GM19240 (cell line): ENCODE measurements around the gene CFAP65.

Experiments used
- DNase-seq: peaks from one replicate; pipeline ENCODE4 v3.0.0; 2011; ENCODE audit warnings: low spot score; ENCODE audit not compliant: insufficient read length

Gene CFAP65

DNA sequence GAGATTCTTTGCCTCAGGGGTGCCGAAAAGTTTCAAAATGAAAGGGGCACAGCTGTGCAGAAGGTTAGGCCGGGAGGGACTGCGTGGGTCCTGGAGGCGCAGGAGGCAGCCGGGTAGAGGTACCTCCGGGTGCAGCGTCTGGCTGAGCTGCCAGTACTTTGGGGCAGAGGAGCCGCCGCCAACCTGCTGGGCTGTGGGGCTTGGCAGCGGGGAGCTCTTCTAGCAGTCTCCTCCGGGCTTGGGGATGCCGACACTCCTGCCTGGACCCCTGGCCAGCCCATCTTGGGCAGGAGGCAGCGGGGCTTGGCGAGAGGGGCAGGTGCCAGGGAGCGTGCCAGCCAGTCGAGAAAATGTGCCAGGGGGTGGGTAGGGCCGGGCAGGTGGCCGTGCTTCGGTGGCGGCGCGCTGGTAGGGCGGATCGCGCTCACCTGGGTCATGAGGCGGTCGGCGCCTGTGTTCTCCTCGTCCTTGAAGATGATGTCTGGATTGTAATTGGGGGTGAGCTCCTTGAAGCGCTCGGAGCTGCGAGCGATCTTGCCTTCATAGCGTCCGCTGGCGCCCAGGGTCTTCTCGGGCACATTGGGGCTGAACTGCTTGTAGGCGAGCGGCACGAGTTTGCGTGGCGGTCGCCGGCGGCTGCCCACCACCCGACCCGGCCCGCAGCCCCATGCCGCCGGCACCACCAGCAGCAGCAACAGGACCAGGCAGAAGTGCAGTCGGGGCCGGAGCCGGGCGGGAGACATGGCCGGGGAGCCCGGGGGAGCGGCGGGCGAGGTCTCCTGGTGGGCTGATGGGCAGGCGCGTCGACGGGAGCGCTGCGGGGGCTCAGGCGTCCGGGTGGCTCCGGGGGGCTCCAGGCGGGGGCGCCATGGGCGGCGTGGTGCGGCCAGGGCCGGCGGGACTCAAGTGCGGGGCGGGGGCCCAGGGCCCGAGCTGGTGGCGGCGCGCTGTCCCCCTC lies 18.7 kb upstream of the CFAP65 start:
- no peak for DNase-seq

DNA sequence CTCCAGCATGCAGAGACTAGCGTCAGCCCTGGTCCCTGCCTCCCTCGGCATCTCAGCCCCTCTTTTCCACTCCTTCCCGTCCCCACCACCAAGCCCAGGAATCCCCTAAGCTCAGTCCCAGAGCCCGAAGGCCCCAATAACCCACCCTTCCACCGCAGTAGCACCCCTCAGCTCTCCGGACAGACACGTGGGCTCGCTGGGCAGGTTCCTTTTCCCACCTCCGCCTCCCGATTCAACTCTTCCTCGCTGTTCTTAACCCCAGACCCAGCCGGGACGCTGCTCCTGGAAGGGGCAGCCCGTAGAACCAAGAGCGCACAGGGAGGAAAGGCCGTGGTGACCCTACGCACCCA lies 18.0 kb upstream of the CFAP65 start:
- DNase-seq: no peak

DNA sequence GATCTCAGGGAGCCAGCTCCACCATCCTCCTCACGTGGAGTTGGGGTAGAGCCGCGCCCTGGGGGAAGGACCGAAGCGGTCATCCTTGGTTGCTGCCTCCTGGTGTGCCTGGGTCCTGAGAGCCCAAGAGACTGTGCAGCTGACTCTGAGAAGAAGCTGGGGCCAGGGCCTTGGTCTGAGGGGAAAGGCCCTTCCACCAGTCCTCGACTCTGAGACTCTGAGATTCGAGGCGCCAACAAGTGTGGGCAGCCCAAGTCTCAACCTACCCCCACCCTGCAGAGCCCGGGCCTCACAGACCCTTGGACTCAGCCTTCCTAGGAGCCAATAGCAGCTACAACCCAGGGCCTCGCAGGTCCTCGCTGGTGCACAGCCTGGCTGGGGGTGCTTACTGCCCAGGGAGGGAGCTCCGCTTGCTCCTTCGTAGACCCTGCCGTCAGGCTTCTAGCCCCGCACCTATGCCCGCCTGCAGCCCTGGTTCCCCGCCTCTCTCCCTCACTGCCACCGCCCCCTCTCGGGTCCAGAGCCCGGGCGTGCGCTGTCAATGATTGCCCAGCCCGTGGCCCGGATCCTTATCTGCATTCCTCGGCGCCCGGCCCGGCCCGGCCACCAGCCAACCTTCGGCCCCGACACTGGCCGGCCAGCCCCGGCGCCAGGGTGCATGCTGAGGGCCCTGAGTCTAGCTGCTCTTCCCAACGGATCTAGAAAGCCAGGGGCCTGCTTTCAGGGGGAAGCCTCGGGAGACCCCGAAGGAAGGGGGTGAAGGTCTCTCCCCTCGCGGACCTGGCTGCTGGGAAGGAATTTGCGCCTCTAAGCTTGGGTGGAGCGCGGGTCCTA lies 17.4 kb upstream of the CFAP65 start:
- DNase-seq: no peak

DNA sequence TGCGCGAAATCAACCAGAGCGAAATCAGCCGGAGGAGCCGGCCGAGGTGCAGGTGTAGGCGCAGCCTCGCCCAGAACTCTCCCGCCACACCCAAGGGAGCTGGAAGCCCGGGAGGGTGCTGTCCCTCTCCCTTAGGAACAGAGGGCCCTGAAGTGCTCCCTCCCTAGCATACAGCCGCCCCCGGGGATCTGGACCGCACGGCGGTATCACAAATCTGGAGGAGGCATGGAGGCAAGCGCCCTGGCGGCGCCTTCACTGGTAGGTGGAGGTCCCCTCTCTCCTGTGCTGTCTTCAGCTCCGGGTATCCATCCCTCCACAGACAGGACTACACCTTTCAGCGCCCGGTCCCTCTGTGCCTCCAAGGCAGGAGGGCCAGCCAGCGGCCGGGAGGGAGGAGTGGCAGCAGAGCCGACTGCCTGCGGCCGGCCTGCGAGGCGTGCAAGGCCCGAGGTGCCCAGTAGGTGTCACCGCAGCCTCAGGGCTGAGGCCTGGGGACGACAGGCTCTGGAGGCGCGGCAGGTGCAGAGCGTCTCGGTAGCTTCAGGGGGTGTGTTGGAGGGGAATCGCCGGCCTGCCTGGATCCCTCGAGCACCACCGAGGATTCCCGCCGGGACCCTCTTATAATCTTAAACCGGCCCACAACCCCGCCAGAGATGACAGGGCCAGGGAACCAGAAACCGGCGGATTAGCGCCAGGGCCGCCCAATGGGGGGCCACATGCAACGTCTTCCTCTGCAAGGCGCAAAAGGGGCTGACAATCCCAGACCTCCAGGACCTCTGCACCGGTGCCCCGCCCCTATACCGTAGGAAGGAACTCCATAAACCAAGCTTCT lies 16.6 kb upstream of the CFAP65 start:
- DNase-seq: peak; percentile 83

DNA sequence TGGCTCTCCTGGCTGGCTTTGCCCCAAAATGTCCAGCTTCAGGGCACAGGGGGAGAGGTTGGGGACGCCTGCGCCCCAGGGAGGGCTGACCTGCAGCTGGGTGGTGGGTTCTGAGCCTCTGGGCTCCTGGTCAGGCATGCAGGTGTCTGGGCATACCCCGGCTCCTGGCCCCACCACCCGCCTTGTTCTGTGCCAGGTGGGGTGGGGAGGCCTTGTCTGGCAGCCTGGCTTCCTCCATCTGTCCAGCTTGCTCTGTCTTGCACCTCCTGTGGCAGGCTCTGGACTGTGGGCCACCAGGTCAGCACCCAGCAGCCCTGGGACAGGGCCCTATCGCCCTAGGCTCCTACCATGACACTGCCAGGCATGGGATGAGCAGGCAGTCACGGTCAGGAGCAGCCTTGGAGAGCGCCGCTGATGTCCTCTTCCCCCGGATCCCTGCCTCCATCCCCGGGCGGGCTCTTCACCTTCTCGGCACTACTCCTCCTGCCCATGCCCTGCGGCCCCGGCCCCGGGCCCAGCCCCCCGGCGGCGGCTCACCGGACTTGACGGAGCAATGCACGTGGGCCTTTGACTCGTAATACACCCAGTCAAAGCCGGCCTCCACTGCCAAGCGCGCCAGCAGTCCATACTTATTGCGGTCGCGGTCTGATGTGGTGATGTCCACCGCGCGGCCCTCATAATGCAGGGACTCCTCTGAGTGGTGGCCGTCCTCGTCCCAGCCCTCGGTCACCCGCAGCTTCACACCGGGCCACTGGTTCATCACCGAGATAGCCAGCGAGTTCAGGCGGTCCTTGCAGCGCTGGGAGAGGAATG lies 15.8 kb upstream of the CFAP65 start:
- DNase-seq: no peak

DNA sequence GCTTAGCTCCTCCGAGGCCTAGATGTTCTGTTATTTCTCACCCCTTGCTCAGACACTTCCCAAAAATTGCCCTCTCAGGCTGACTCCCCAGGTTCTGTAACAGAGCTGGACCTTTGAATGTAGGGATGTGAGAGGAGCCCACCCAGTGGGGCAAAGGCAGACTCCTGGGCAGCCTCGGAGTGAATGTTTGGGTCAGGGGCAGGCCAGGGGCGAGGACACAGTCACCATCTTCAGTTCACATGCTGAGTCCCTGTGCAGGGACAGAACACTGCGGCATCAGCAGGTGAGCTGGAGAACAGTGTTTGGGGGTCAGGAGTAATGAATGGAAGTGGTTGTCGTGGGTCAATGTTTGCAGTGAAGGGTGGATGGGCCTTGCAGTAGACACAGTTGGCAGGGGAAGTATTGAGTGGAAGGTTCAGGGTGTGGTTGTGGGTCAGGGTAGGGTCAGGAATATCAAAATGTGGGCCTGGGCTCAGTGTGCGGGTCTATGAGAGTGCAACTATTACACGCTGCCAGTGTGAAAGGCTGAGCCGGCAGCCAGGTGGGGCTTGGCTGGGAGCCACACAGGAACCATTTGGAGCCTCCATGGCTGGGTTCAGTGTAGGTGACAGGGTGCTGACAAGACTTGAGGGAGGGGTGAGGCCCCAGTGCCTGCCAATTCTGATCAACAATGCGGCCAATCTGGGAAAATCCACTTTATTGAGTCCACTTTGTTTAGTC lies 15.0 kb upstream of the CFAP65 start:
- DNase-seq: no peak

DNA sequence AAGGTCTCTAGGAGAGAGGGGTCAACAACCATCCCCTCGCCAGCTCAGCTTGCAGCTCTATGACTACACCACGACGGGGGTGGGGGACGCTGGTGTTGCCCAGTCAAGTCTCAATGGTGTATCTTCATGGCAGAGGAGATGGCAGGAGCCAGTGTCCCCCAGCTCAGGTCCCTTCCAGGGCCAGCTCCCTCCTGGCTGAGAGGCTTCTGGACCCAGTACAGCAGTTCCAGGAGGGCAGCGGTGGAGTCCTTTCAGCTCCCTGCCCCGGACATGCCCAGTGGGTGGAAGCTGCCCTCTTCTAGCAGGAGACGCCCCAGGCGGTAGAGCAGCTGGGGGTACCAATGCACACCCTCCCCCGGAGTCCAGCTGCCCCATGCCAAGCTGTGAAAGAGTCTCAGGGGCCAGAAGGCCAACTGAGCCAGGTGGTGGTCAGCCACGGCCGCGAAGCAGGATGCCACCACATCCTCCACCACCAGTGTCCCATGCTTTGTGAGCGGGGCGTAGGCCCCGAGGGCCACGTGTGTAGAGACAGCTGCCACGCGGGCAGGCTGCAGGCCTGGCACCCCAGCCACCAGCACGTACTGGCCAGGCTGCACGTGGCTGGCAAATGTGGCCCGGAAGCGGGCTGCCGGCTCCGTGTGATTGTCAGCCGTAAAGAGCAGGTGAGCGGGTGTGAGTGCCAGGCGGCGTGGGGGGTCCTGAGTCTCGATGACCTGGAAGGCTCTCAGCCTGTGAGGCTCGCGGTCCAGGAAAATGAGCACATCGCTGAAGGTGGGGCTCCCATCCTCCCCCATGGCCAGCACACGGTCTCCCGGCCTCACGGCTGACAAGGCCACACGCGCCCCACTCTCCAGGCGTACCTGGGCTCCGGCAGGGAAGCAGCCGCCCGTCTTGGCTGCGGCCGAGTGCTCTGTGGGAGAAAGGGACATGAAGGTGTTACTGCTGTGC lies 13.9 kb upstream of the CFAP65 start:
- no peak for DNase-seq

DNA sequence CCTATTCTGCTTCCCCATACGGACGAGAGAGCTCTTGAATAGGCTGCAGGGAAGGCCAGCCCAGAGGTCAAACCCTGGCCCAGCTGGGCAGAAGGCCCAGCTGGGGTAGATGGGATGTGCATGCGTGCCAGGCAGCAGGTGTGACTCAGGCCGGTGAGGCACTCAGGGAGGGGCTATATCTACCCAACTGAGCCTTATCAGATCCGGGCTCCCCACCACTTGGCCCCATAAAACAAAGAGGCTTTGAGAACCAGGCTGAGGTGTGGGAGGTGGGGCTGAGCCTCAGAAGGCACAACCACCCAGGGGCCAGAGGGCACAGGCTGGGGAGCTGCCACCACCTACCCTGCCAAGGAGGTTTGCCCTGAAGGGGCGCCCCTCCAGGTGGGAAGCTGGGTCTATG lies 8.0 kb upstream of the CFAP65 start:
- DNase-seq: no peak

DNA sequence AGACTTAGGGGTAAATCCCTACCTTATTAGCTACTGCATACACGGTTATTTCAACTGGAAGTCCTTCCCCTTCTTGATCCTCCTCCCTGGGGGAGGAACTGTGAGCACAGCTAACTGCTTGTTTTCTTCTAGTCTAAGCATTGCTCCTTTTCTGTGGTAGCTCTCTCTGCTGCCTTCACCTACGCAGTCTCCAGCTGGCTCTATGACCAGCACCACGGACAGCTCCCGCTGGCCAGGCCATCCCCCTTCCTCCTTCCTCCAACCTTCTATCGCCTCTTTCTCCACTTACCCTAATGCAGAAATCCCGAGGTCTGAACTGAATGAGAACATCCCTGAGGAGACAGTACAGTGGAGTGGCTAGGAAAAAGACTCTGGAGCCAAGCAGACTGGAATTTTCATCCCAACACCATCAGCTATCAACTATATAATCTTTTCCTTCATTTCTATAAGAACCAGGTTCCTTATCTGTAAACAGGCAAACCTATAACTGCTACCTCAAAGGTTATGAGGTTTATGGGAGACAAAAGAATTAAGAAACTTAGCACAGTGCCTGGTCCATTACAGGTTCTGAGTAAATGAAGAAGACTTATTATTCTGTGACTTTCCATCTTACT lies 4.7 kb upstream of the CFAP65 start:
- no peak for DNase-seq

DNA sequence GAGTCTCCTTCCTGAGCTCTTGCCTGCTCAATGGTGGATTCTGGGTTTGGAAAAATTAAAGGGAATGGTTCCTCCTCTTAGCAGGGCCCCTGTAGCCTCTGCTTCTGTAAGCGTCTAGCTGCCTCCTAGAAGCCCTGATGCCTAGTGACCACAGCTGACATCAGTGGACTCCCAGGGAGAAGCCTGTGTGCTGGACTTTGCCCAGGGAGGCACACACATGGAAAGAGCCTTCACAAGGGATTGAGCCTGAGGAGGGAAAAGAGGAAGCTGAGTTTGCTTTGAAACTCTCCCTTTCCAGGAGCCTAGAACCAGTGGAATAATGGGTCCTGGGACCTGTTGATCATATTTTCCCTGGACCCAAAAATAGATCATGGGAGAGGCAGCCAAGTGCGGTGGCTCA lies 1.4 kb upstream of the CFAP65 start:
- no peak for DNase-seq

DNA sequence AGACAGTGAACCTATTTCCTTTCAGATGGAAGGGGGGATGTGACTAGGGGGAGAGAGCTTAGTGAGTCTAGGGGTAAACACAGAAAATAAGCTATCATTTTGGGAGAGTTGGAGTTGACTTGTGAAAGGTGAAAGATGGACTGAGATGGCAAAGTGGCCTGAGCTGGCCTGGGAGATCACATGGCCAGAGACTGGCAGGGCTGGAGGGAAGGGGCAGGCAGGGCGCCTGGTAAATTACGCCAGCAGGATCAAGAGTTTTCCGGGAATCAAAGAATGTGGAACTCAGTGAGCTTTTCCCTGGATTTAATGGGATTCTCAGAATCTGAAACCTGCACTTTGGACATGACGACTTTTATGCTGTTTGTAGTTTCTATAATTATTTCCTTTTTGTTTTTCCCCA lies 841 bp upstream of the CFAP65 start:
- no peak for DNase-seq

DNA sequence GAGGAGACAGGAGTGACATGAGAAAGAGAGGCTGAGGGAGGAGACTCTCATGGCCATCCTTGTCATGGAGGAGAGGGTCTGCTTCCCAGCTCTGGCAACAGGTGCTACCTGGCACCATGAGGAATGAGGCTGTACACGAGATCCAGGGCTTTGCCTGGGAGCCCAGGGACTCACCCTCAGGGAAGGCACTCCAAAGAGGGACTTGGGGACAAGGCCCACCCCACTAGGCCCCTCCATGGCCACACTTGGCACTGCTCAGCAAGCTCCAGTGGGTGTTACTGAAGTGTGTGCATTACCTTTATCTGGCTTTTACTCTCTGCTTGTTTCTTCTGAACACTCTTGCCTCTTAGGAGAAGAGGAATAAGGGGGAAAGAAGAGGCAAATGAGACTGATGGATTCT lies 2.7 kb downstream of the CFAP65 start:
- DNase-seq: no peak

DNA sequence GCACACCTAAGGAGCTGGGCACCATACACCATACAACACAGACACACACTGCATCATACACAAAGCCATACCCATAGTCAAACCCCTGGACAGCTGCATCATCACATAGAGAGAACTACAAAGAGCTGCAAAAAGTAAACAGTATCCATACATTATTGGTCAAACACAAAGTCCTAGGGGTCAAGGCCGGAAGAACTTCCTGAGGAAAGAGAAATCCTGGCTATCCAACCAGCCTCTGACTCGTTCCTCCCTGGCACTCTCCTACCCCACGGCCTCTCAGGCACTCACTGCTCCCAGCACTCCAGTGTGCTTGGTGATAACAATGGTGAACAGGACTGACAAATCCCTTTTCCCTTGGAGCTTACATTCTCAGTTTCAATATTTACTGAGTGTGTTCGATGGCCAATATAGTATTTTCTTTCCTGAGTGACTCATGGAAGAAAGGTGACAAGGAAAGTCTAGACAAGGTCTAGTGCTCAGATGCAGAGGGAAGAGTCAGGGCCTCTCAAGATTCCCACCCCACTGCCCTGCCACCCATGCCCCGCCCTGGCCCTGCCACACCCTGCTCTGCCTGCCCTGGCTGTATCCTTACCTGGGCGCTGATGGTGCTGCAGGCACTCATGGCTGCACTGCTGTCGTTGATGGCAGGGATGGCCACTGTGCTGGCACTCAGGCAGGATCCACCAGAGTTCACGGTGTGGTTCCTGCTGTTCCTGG lies 3.4 kb downstream of the CFAP65 start:
- no peak for DNase-seq

DNA sequence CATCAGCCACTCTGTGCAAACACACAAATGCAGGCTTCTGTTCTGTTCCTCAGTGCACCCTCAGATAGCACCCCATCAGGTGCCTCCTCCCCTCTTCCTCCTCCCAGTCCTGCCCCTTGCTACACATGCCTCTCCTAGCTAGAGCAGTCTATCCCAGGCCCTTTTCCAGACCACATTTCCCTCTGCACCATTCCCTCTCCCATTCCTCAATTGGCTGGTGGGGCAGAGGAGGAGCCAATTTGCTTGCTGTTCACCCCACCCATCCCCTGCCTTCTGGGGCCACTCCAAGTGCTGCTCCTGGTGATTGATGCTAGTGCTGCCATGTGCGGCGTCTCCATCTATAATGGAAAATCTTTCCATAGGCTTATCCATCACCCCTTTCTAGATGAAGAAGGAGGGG lies 5.4 kb downstream of the CFAP65 start:
- no peak for DNase-seq

DNA sequence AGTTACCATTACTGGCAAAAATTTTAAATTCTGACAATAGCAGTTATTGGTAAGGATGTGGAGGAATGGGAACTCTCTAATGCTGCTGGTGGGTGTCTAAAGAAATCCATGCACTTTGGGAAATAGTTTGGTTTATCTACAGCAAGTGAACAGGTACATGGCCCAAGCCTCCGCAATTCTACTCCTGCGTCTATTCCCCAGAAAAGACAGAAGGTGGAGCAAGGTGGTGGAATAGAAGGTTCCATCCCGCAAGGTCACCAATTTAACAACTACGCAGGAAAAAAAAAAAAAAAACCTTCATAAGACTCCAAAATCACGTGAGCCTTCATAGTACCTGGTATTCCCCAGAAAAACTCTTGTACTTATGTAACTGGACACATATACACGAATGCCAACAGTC lies 6.5 kb downstream of the CFAP65 start:
- DNase-seq: no peak

DNA sequence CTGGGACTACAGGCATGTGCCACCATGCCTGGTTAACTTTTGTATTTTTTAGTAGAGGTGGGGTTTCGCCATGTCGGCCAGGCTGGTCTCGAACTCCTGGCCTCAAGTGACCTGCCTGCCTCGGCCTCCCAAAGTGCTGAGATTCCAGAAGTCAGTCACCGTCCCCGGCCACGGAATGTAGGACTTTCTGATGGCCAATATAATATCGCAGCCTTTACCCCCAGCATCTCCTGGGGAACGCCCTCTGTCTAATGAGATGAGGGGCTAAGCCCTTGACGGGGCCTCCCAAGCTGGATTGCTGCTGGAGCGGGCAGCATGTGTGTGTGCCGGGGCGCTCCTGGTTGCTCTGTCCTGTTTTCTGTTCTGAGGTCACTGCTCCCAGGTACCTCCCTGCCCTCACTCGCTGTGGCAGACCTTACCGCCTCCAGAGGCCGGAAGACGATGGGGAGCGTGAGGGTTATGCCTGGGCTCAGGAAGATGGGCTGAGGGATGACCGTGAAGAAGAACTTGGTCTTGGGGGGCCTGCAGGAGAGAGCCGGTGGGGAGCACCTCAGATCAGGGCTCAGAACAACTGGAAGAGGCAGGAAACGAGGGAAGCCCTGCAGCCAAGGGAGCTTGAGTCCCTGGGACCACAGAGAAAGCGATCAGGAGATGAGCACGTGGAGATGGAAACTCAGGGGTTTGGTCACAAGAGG lies 9.1 kb downstream of the CFAP65 start:
- DNase-seq: no peak

DNA sequence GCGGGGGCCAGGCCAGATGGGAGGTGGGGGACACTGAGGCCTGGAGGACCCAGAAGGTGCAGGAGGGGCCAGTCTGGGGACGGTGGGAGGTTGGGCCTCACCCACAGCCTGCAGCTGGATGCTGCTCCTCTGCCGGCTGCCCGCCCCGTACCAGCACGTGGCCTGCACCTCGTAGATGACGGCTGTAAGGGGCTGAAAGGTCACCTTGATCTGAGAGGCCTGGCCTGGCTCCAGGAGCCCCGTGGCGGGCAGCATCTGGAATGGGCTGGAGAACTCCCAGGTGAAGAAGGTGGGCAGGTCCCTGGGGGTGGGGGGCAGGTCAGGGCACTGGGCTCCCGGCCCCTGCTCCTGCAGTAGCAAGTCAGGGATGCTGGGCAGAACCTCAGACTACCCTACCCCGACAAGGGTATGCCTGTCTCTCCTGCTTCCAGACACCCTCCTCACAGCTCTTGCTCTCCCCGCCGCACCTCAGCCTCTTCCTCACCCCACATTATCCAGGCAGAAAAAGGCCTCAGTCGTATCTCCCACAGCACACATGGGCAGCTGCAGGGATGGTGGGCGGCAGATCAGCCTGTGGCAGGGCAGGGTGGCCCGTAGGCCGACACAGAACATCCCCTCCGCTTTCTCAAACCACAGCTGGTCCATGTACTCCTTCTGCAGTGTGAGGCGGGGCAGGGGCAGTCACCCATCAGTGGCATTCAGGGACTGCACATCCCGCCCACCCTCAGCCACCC lies 10.1 kb downstream of the CFAP65 start:
- no peak for DNase-seq
